Breast epithelium (tissue), 4 donors: ENCODE results near the gene DLX4. TPM values are rescaled to one million over a fixed set of nuclear protein-coding genes. Genes with fewer than 3 reads are reported as not detected.

ENCODE experiments used
- DNase-seq, 2 donors: peaks; one replicate each; pipeline ENCODE4 v3.0.0-alpha.2; 2019; ENCODE audit warnings: low spot score in 2 of 2
- H3K27ac ChIP-seq, 2 donors: fragments of 200-600 bp; sonication (generic) in 1 of 2; one replicate each; pipeline ENCODE4 v1.5.1; 2016 to 2019; ENCODE audit warnings: mild to moderate bottlenecking in 1 of 2
- H3K27me3 ChIP-seq, 2 donors: fragments of 200-600 bp; sonication (generic) in 1 of 2; one replicate each; pipeline versions ENCODE4 v1.5.1 to v1.6.0; 2017 to 2019; ENCODE audit warnings: control low read depth in 1 of 2, mild to moderate bottlenecking in 1 of 2
- H3K36me3 ChIP-seq: fragments of 200-600 bp; one replicate; pipeline ENCODE4 v1.5.1; 2019
- H3K4me1 ChIP-seq, 2 donors: fragments of 200-600 bp; sonication (generic); one replicate each; pipeline ENCODE4 v1.5.1; 2016 to 2019; ENCODE audit warnings: control low read depth in 1 of 2
- H3K4me3 ChIP-seq, 3 donors: fragments of 200-600 bp; sonication (generic); 1 replicate in 2 of 3; 2 replicates in 1 of 3; pipeline ENCODE4 v1.5.1; 2016 to 2019; ENCODE audit warnings: mild to moderate bottlenecking in 3 of 3, moderate library complexity in 2 of 3
- H3K9me3 ChIP-seq, 2 donors: fragments of 200-600 bp; sonication (generic) in 1 of 2; one replicate each; pipeline ENCODE4 v1.5.1; 2016 to 2019; ENCODE audit warnings: control low read depth in 1 of 2
- CTCF ChIP-seq, 3 donors: fragments of 450-650 bp; IDR thresholded peaks; one replicate each; pipeline ENCODE4 v1.5.1; 2016 to 2017; ENCODE audit warnings: antibody characterized with exemption in 3 of 3, mild to moderate bottlenecking in 3 of 3, moderate library complexity in 3 of 3
- POLR2A ChIP-seq: fragments of 450-650 bp; IDR thresholded peaks from one replicate; pipeline ENCODE4 v1.6.1; 2016; ENCODE audit warnings: antibody characterized with exemption, mild to moderate bottlenecking, moderate library complexity
- POLR2AphosphoS5 ChIP-seq, 3 donors: sonication (generic); formaldehyde crosslinking; IDR thresholded peaks; one replicate each; pipeline ENCODE4 v1.6.1; 2017; ENCODE audit warnings: antibody characterized with exemption in 3 of 3
- intact Hi-C: fragments of 100-400 bp; cut with DNase I; formaldehyde crosslinking; loops from one replicate; pipeline ENCODE4 v1.15.1; 2023; ENCODE audit warnings: low total_unique reads
- total RNA-seq, 3 donors: library from RNA; depleted of rRNA; stranded (reverse); fragments of >200 nt; gene quantifications; one replicate each; pipeline ENCODE4 v1.1.0, GENCODE V29; 2016

DLX4 gene
- total RNA-seq, 3 donors from 2014 or later: 0.44 TPM; not detected in 2

DNA sequence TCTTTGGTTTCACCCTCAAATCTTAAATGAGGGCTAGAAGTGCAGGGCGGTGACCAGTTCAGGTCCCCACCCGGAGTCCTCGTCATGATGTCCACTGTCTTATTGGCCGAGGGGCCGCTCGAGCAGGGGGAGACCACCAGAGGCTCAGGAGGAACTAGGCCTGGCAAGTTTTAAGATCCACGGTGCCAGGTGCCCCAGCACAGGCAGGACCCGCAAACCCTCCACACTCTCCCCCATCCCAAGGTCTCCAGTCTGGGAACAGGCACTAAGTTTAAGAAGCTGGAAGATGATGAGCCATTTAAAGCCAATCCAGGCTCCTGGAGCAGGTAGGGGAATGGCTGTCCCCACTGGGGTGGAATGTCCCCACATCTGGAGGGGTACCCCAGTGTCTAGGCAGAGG lies 21.9 kb downstream of the DLX4 start:
- no peaks in the 10 kb centered on the region for H3K4me1 ChIP-seq
- peaks cover 0 to 20% of the 10 kb centered on the region in 2 donors for H3K27me3 ChIP-seq
- intact Hi-C loops: loop anchor here (10.0 kb wide), 1 partner anchor 436 kb away; no protein-coding TSS in a partner anchor
- no peak overlapping the region for H3K4me3 ChIP-seq
- no peak overlapping the region for H3K27ac ChIP-seq
- DNase-seq: no peak
- no peaks in the 10 kb centered on the region for H3K36me3 ChIP-seq
- TF ChIP-seq CTCF (IDR thresholded peaks at IDR 0.05): no peak
- TF ChIP-seq POLR2AphosphoS5 (IDR thresholded peaks at IDR 0.05): no peak
- no peak for TF ChIP-seq POLR2A
- no peaks in the 10 kb centered on the region for H3K9me3 ChIP-seq

DNA sequence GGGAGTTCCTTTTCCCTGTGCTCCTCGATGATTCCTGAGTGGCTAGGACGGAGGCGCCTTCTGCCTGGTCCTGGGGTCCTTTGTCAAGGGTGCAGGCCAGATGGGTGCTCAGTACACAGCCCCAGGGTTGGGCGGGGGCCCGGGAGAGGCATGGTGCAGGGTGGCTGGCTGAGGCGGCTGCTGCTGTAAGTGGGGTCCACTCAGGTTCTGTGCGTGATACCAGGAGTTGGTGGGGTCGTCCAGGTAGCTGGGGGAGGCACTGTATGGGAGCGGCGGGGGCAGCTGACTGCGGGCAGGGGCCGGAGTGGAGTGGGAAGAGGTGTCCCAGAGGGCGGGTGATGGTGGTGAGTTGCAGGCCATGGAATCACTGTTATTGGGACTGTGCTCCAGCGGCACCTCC lies 22.4 kb downstream of the DLX4 start:
- H3K9me3 ChIP-seq: no peaks in the 10 kb centered on the region
- intact Hi-C loops: loop anchor here (10.0 kb wide), 1 partner anchor 437 kb away; no protein-coding TSS in a partner anchor
- DNase-seq: no peak
- no peak overlapping the region for H3K27ac ChIP-seq
- peaks cover 0 to 19% of the 10 kb centered on the region in 2 donors for H3K27me3 ChIP-seq
- H3K36me3 ChIP-seq: no peaks in the 10 kb centered on the region
- no peak for TF ChIP-seq POLR2A
- no peak for TF ChIP-seq POLR2AphosphoS5 (IDR thresholded peaks at IDR 0.05)
- TF ChIP-seq CTCF (IDR thresholded peaks at IDR 0.05): no peak
- peaks cover 0 to under 1% of the 10 kb centered on the region in 2 donors for H3K4me1 ChIP-seq
- H3K4me3 ChIP-seq: no peak overlapping the region

DNA sequence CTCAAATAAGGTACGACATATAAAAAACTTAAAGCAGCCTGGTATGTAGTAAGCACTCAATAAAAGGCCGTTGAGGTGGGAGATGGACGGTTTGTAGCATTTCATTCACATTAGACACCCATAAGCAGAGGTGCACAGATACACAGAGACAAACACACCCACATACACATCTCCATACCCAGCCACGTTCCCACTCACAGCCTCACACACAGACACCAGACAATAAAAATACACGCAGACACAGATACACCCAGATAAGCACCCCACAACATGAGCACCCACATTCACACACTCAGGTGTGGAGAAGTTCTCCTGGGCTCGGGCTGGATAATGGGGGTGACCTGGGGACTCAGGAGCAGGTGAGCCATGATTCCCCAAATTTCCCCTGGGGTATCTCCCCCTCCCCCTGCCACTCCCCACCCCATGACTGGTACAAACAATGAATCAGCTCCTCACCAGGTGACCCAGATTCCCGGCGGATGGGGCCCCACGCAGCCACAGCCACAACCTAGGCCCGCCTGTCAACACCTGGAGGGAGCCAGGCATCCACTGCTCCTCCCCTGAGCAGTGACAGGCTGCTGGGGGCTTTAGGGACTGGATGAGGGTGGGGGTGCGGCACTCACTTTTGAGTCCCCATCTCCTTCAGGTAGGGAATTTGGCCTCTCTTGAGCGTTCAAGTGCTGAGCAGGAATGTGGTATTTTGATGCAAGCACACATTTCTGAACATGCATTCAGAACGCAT lies 23.4 kb downstream of the DLX4 start:
- Histone ChIP-seq H3K36me3 (no peaks in the 10 kb centered on the region), H3K4me1 (peaks cover 0 to 9% of the 10 kb centered on the region in 2 donors), H3K9me3 (no peaks in the 10 kb centered on the region), H3K27me3 (peaks cover 0 to 9% of the 10 kb centered on the region in 2 donors), H3K27ac (no peak overlapping the region), H3K4me3 (no peak overlapping the region)
- intact Hi-C loops: loop anchor here (10.0 kb wide), 1 partner anchor 438 kb away; no protein-coding TSS in a partner anchor
- no peak for DNase-seq
- no peak for TF ChIP-seq CTCF (IDR thresholded peaks at IDR 0.05)
- no peak for TF ChIP-seq POLR2AphosphoS5 (IDR thresholded peaks at IDR 0.05)
- no peak for TF ChIP-seq POLR2A

GRCh38 chr17:49992933-49993422 lies 24.0 kb downstream of the DLX4 start:
- peaks cover 0 to 6% of the 10 kb centered on the region in 2 donors for H3K27me3 ChIP-seq
- no peak for TF ChIP-seq POLR2AphosphoS5 (IDR thresholded peaks at IDR 0.05)
- no peak for TF ChIP-seq POLR2A
- no peak for TF ChIP-seq CTCF (IDR thresholded peaks at IDR 0.05)
- H3K9me3 ChIP-seq: no peaks in the 10 kb centered on the region
- no peaks in the 10 kb centered on the region for H3K36me3 ChIP-seq
- peaks cover 0 to 9% of the 10 kb centered on the region in 2 donors for H3K4me1 ChIP-seq
- peak overlapping the region in 1 of 2 donors; percentile 13 for H3K27ac ChIP-seq
- no peak for DNase-seq
- H3K4me3 ChIP-seq: peak overlapping the region; percentile 36 to 75 (median 59)
- intact Hi-C loops: loop anchor here (10.0 kb wide), 1 partner anchor 438 kb away; no protein-coding TSS in a partner anchor
